Choroid plexus epithelial cell (primary cell): ENCODE measurements around the gene SMOC2.

Experiments
- DNase-seq: peaks from one replicate; pipeline ENCODE4 v3.0.0-alpha.2; 2010; ENCODE audit warnings: low read depth
- H3K4me3 ChIP-seq: 2 replicates; pipeline ENCODE4 v1.5.1; 2011; ENCODE audit warnings: low read depth, mild to moderate bottlenecking, control low read depth, low read length, moderate library complexity
- CTCF ChIP-seq: conservative IDR thresholded peaks from 2 replicates; pipeline ENCODE4 v1.5.1; 2011; ENCODE audit warnings: low read depth, mild to moderate bottlenecking, control low read depth, inconsistent platforms, low read length, moderate library complexity

Gene SMOC2

GRCh38 chr6:168475188-168476013 lies 34.4 kb downstream of the SMOC2 start:
- no peak for DNase-seq
- TF ChIP-seq CTCF, result no peak
- no peak overlapping the region for H3K4me3 ChIP-seq

- no peak for TF ChIP-seq CTCF
- no peak for DNase-seq
Measured at GRCh38 chr6:168479421-168479820, 38.4 kb downstream of the SMOC2 start.

GRCh38 chr6:168480481-168480880 lies 39.5 kb downstream of the SMOC2 start:
- no peak for TF ChIP-seq CTCF
- DNase-seq, result no peak
- H3K4me3 ChIP-seq, result no peak overlapping the region

More at GRCh38 chr6:168479421-168479820, 38.4 kb downstream of the SMOC2 start:
- no peak overlapping the region for H3K4me3 ChIP-seq

- no peak for DNase-seq
- no peak overlapping the region for H3K4me3 ChIP-seq
- no peak for TF ChIP-seq CTCF
Measured at GRCh38 chr6:168485818-168486217, 44.8 kb downstream of the SMOC2 start.

GRCh38 chr6:168490757-168491156 lies 49.8 kb downstream of the SMOC2 start:
- no peak for TF ChIP-seq CTCF
- no peak for DNase-seq
- H3K4me3 ChIP-seq, result no peak overlapping the region

GRCh38 chr6:168493976-168494375 lies 53.0 kb downstream of the SMOC2 start:
- no peak for DNase-seq
- TF ChIP-seq CTCF, result no peak
- H3K4me3 ChIP-seq, result no peak overlapping the region

- H3K4me3 ChIP-seq, result no peak overlapping the region
- TF ChIP-seq CTCF, result no peak
- no peak for DNase-seq
Measured at GRCh38 chr6:168494726-168495125, 53.7 kb downstream of the SMOC2 start.
